Spleen (tissue), 7 donors: Measurements from ENCODE around the gene CAMKK1.

Source experiments
- CTCF ChIP-seq, 11 experiments: fragments of 200-600 bp in 7 of 11; fragments of 450-650 bp in 4 of 11; sonication (generic) in 4 of 11; IDR thresholded peaks in 8 of 11; conservative IDR thresholded peaks in 3 of 11; 1 replicate in 7 of 11; 2 replicates in 4 of 11; pipeline versions ENCODE4 v1.4.0 to v1.8.0; 2016 to 2021; ENCODE audit warnings: antibody characterized with exemption in 11 of 11, inconsistent platforms in 4 of 11, mild to moderate bottlenecking in 1 of 11
- POLR2A ChIP-seq, 3 donors: fragments of 450-650 bp; IDR thresholded peaks; one replicate each; pipeline ENCODE4 v1.5.1; 2017; ENCODE audit warnings: antibody characterized with exemption in 3 of 3, mild to moderate bottlenecking in 1 of 3
- donor health status: DM: no; HTN: no; CAD: no; lungs with moderate emphysema.
- donor health status: DM: no; HTN: no; CAD: no.
- donor health status: DM: no; HTN: no; CAD: no.

- TF ChIP-seq CTCF (IDR thresholded peaks at IDR 0.05 in 8 of 11, conservative IDR thresholded peaks at IDR 0.05 in 3 of 11), result no peak
- TF ChIP-seq POLR2A (IDR thresholded peaks at IDR 0.05), result no peak
Measured at GRCh38 chr17:3929181-3929580, 36.3 kb upstream of the CAMKK1 start.
